ENCODE results near the gene CDR2.

The CDR2 gene

GRCh38 chr16:22299036-22299435 lies 75.4 kb downstream of the CDR2 start:
- no peak for TF ChIP-seq EZH2phosphoT487 (IDR thresholded peaks at IDR 0.05; ENCODE audit: borderline replicate concordance, low read length)
- no peak for TF ChIP-seq CTCF (IDR thresholded peaks at IDR 0.05; ENCODE audit: low read depth, low read length, poor library complexity, severe bottlenecking)
- Histone ChIP-seq H3F3A (ENCODE audit: control insufficient read depth, insufficient read depth) (peaks cover 13% of the 10 kb centered on the region), H4K20me1 (ENCODE audit: control insufficient read depth, insufficient read depth, low read depth, low read length) (peaks cover 7% of the 10 kb centered on the region), H3K27me3 (ENCODE audit: control insufficient read depth, low read length) (no peaks in the 10 kb centered on the region), H3K4me3 (ENCODE audit: low read length) (peak overlapping the region; percentile 82), H3K36me3 (ENCODE audit: control insufficient read depth, low read length) (peaks cover 53% of the 10 kb centered on the region), H3K79me2 (ENCODE audit: control insufficient read depth, low read length) (peaks cover 66% of the 10 kb centered on the region), H3K9me2 (replicated peaks; ENCODE audit: control insufficient read depth, low read length) (no peaks in the 10 kb centered on the region), H3K9me3 (ENCODE audit: control insufficient read depth, insufficient read depth, low read length) (no peaks in the 10 kb centered on the region), H3K4me1 (ENCODE audit: control insufficient read depth, low read length) (peaks cover 28% of the 10 kb centered on the region), H3K4me2 (ENCODE audit: low read length) (peak overlapping the region; percentile 79), H3K27ac (ENCODE audit: low read depth, low read length) (no peak overlapping the region)

- Histone ChIP-seq H3K4me2 (ENCODE audit: low read length) (peak overlapping the region; percentile 79), H3F3A (ENCODE audit: control insufficient read depth, insufficient read depth) (peaks cover 13% of the 10 kb centered on the region), H3K9me2 (replicated peaks; ENCODE audit: control insufficient read depth, low read length) (no peaks in the 10 kb centered on the region), H3K4me3 (ENCODE audit: low read length) (peak overlapping the region; percentile 82), H3K36me3 (ENCODE audit: control insufficient read depth, low read length) (peaks cover 47% of the 10 kb centered on the region), H3K79me2 (ENCODE audit: control insufficient read depth, low read length) (peaks cover 59% of the 10 kb centered on the region), H3K9me3 (ENCODE audit: control insufficient read depth, insufficient read depth, low read length) (no peaks in the 10 kb centered on the region), H3K27ac (ENCODE audit: low read depth, low read length) (peak overlapping the region; percentile 61), H3K4me1 (ENCODE audit: control insufficient read depth, low read length) (peaks cover 28% of the 10 kb centered on the region), H4K20me1 (ENCODE audit: control insufficient read depth, insufficient read depth, low read depth, low read length) (peaks cover 7% of the 10 kb centered on the region), H3K27me3 (ENCODE audit: control insufficient read depth, low read length) (no peaks in the 10 kb centered on the region)
- TF ChIP-seq EZH2phosphoT487 (IDR thresholded peaks at IDR 0.05; ENCODE audit: borderline replicate concordance, low read length) (no peak), CTCF (IDR thresholded peaks at IDR 0.05; ENCODE audit: low read depth, low read length, poor library complexity, severe bottlenecking) (no peak)
Observed at GRCh38 chr16:22297871-22298733, 76.3 kb downstream of the CDR2 start.

GRCh38 chr16:22297114-22297870 lies 77.1 kb downstream of the CDR2 start, which contains the start of gene POLR3E:
TSS of gene POLR3E (plus strand) at chr16:22297409. CDS start at chr16:22302969, 5,560 bp downstream.
- Histone ChIP-seq H4K20me1 (ENCODE audit: control insufficient read depth, insufficient read depth, low read depth, low read length) (peaks cover 7% of the 10 kb centered on the region), H3K27ac (ENCODE audit: low read depth, low read length) (peak within 1 kb of the TSS; percentile 61), H3K79me2 (ENCODE audit: control insufficient read depth, low read length) (peaks cover 51% of the 10 kb centered on the region), H3K9me2 (replicated peaks; ENCODE audit: control insufficient read depth, low read length) (no peaks in the 10 kb centered on the region), H3K9me3 (ENCODE audit: control insufficient read depth, insufficient read depth, low read length) (no peaks in the 10 kb centered on the region), H3K36me3 (ENCODE audit: control insufficient read depth, low read length) (peaks cover 39% of the 10 kb centered on the region), H3F3A (ENCODE audit: control insufficient read depth, insufficient read depth) (peaks cover 13% of the 10 kb centered on the region), H3K4me1 (ENCODE audit: control insufficient read depth, low read length) (peaks cover 28% of the 10 kb centered on the region), H3K4me3 (ENCODE audit: low read length) (peak within 1 kb of the TSS; percentile 82), H3K4me2 (ENCODE audit: low read length) (peak within 1 kb of the TSS; percentile 79), H3K27me3 (ENCODE audit: control insufficient read depth, low read length) (no peaks in the 10 kb centered on the region)
- TF ChIP-seq EZH2phosphoT487 (IDR thresholded peaks at IDR 0.05; ENCODE audit: borderline replicate concordance, low read length): no peak
- TF ChIP-seq CTCF (IDR thresholded peaks at IDR 0.05; ENCODE audit: low read depth, low read length, poor library complexity, severe bottlenecking): peak; percentile 79
